Endodermal cell (in vitro differentiated cells): ENCODE results near the gene HEBP1. TPM values are rescaled to one million over a fixed set of nuclear protein-coding genes. Genes with fewer than 3 reads are reported as not detected.
A peak's percentile ranks its signal among the peaks of the same experiment; 100 is the strongest.

Experiments used
- DNase-seq: peaks from one replicate; pipeline ENCODE4 v3.0.0-alpha.2; 2017
- H3K27ac ChIP-seq: 2 replicates; pipeline ENCODE4 v1.5.1; 2013; ENCODE audit warnings: mild to moderate bottlenecking, low read depth, low read length, moderate library complexity
- H3K27me3 ChIP-seq: 2 replicates; pipeline ENCODE4 v1.6.1; 2013; ENCODE audit warnings: mild to moderate bottlenecking, low read length, moderate library complexity; ENCODE audit not compliant: insufficient read depth, control insufficient read depth, poor library complexity, severe bottlenecking
- H3K36me3 ChIP-seq: 2 replicates; pipeline ENCODE4 v1.7.0; 2013; ENCODE audit warnings: mild to moderate bottlenecking, low read length, moderate library complexity; ENCODE audit not compliant: control insufficient read depth, insufficient read depth
- H3K4me1 ChIP-seq: one replicate; pipeline ENCODE4 v1.7.0; 2013; ENCODE audit warnings: low read length; ENCODE audit not compliant: control insufficient read depth, insufficient read depth
- H3K4me3 ChIP-seq: 2 replicates; pipeline ENCODE4 v1.5.1; 2013; ENCODE audit warnings: mild to moderate bottlenecking, low read length, moderate library complexity
- H3K9ac ChIP-seq: 2 replicates; pipeline ENCODE4 v1.6.1; 2013; ENCODE audit warnings: mild to moderate bottlenecking, low read length, moderate library complexity; ENCODE audit not compliant: poor library complexity, severe bottlenecking; ENCODE audit errors: extremely low read depth
- H3K9me3 ChIP-seq: 2 replicates; pipeline ENCODE4 v1.6.1; 2013; ENCODE audit warnings: mild to moderate bottlenecking, low read length, moderate library complexity; ENCODE audit not compliant: control insufficient read depth
- H3K27ac Mint-ChIP-seq: 2 replicates; pipeline ENCODE4 v1.8.0; 2020; ENCODE audit warnings: mixed read lengths
- H3K27me3 Mint-ChIP-seq: 2 replicates; pipeline ENCODE4 v1.8.0; 2021; ENCODE audit warnings: mild to moderate bottlenecking, mixed read lengths; ENCODE audit not compliant: insufficient read depth
- H3K36me3 Mint-ChIP-seq: 2 replicates; pipeline ENCODE4 v1.8.0; 2020; ENCODE audit warnings: low read depth, mixed read lengths
- H3K4me1 Mint-ChIP-seq: 2 replicates; pipeline ENCODE4 v1.8.0; 2020; ENCODE audit warnings: mixed read lengths
- H3K4me3 Mint-ChIP-seq: 2 replicates; pipeline ENCODE4 v1.8.0; 2020; ENCODE audit warnings: mild to moderate bottlenecking, moderate library complexity, mixed read lengths
- H3K9me3 Mint-ChIP-seq: 2 replicates; pipeline ENCODE4 v1.8.0; 2020; ENCODE audit warnings: mild to moderate bottlenecking, mixed read lengths
- WGBS, 2 experiments: methylation state at CpG; one replicate each; pipeline versions ENCODE4 v1.1.5 to v1.1.7; 2013; ENCODE audit warnings: missing lambda C conversion rate in 2 of 2, mixed read lengths in 1 of 2; ENCODE audit not compliant: insufficient coverage in 1 of 2, insufficient read length in 1 of 2; 5-methylcytosine and 5-hydroxymethylcytosine counted together
- total RNA-seq, 2 donors: library from RNA; stranded (reverse); fragmentation: NEBNext Ultra II Directional in 1 of 2; extraction: Animal tissue kit (Norgen Biotek cat#: 25700) in 1 of 2; gene quantifications; 2 replicates in 1 of 2; 3 replicates in 1 of 2; pipeline ENCODE4 v1.2.1, GENCODE V29; 2021
- TF ChIP-seq, protein P1 (sequence below): fragments of 200-600 bp; sonication (generic); conservative IDR thresholded peaks from 2 replicates; pipeline ENCODE4 v1.5.0; 2021; ENCODE audit warnings: antibody characterized with exemption, mild to moderate bottlenecking

HEBP1 gene
- total RNA-seq, 2 donors from 2014 or later = 27.4 to 29.1 TPM

DNA sequence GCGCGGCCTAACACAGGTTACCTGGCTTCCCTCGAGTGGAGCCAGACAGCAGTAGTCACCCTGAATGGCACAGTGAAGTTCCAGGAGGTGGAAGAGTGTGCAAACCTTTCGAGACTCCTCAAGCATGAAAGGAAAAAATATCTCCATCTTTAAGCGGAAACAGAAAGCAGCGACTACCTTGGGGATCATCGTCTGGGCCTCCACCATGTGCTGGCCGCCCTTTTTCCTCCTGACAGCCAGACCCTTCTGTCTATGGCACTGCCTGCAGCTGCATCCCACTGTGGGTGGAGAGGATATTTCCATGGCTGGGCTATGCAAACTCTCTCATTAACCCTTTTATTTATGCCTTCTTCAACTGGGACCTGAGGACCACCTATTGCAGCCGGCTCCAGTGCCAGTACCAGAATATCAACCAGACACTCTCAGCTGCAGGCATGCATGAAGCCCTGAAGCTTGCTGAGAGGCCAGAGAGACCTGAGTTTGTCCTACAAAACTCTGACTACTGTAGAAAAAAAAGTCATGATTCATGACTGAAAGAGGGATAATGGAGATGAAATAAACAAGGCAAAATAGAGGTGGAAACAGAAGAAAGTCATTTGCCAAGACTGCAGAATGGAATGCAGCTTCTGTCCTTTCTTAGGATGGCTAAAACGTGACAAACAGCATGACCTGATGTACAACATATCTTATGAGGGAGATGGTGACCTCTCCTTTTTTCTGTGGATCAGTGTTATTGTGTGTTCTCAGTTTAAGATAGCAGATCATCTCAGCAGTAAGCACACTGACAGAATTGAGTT lies 2.4 kb upstream of the HEBP1 start:
- no peak overlapping the region for H3K27ac Mint-ChIP-seq
- WGBS, 2 experiments = 96 to 99% methylated on average over 9 to 10 of the region's 10 CpGs

DNA sequence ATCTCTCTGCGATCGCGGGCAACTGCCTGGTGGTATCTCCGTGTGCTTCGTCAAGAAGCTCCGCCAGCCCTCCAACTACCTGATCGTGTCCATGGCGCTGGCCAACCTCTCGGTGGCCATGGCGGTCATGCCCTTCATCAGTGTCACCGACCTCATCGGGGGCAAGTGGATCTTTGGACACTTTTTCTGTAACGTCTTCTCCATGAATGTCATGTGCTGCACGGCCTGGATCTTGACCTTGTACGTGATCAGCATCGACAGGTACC lies 1.6 kb upstream of the HEBP1 start:
- Histone ChIP-seq H3K27me3 (peaks cover 28% of the 10 kb centered on the region), H3K4me1 (peaks cover 4% of the 10 kb centered on the region), H3K36me3 (no peaks in the 10 kb centered on the region), H3K9ac (no peak overlapping the region), H3K4me3 (peak overlapping the region; percentile 69), H3K27ac (no peak overlapping the region), H3K9me3 (no peaks in the 10 kb centered on the region)
- Mint-ChIP-seq H3K27ac (no peak overlapping the region), H3K9me3 (no peaks in the 10 kb centered on the region), H3K4me1 (peaks cover 25% of the 10 kb centered on the region), H3K36me3 (no peaks in the 10 kb centered on the region), H3K4me3 (peak overlapping the region; percentile 82), H3K27me3 (peaks cover 53% of the 10 kb centered on the region)
- TF ChIP-seq, protein P1, sequence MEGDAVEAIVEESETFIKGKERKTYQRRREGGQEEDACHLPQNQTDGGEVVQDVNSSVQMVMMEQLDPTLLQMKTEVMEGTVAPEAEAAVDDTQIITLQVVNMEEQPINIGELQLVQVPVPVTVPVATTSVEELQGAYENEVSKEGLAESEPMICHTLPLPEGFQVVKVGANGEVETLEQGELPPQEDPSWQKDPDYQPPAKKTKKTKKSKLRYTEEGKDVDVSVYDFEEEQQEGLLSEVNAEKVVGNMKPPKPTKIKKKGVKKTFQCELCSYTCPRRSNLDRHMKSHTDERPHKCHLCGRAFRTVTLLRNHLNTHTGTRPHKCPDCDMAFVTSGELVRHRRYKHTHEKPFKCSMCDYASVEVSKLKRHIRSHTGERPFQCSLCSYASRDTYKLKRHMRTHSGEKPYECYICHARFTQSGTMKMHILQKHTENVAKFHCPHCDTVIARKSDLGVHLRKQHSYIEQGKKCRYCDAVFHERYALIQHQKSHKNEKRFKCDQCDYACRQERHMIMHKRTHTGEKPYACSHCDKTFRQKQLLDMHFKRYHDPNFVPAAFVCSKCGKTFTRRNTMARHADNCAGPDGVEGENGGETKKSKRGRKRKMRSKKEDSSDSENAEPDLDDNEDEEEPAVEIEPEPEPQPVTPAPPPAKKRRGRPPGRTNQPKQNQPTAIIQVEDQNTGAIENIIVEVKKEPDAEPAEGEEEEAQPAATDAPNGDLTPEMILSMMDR = no peak
- WGBS, 2 experiments = 62 to 73% methylated on average over 16 of the region's 16 CpGs
- no peak for DNase-seq

More for the DNA sequence above, 2.4 kb upstream of the HEBP1 start:
- no peaks in the 10 kb centered on the region for H3K9me3 Mint-ChIP-seq
- no peaks in the 10 kb centered on the region for H3K36me3 ChIP-seq
- TF ChIP-seq, protein P1 = no peak
- H3K36me3 Mint-ChIP-seq = no peaks in the 10 kb centered on the region
- H3K27me3 ChIP-seq = peaks cover 28% of the 10 kb centered on the region
- H3K27me3 Mint-ChIP-seq = peaks cover 52% of the 10 kb centered on the region
- H3K27ac ChIP-seq = no peak overlapping the region
- H3K4me1 ChIP-seq = peaks cover 4% of the 10 kb centered on the region
- no peak for DNase-seq
- H3K4me3 Mint-ChIP-seq = peak overlapping the region; percentile 82
- H3K9ac ChIP-seq = no peak overlapping the region
- peaks cover 20% of the 10 kb centered on the region for H3K4me1 Mint-ChIP-seq
- no peak overlapping the region for H3K4me3 ChIP-seq
- no peaks in the 10 kb centered on the region for H3K9me3 ChIP-seq

DNA sequence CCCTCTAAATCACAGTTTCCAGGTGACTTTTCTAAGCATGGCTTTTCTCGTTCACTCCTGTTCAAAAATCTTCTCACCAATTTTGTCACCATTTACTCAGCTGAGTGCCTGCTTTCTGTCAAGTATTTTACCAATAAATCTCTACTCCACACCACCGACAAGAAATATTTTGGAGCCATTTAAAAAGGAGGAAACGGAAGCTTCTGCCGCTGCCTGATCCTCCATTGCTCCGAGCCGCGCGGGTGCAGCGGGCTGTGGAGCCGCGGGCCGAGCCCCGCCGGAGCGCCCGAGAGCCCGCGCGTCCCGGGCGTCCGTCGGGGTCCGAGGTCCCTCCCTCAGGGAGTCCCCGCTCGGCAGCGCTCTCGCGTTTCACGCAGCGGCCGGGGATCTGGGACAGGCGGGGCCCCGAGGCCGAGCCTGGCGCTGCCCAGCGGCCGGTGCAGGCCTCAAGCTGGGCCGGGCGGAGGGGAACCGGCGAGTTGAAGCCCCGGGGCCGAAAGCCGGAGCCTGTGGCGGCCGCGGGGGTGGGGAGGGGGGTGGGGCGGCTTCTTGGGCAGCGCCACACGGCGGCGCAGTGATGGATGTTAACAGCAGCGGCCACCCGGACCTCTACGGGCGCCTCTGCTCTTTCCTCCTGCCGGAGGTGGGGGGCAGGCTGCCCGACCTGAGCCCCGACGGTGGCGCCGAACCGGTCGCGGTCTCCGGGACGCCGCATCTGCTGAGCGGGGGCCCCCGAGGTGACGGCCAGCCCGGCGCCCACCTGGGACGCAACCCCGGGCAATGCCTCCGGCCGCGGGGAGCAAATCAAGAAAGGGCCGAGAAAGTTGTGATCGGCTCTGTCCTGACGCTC lies 1.1 kb upstream of the HEBP1 start:
- peak; percentile 91 for DNase-seq
- peak overlapping the region; percentile 39 for H3K27ac ChIP-seq
- H3K4me3 ChIP-seq = peak overlapping the region; percentile 84
- Mint-ChIP-seq H3K4me1 (peaks cover 25% of the 10 kb centered on the region), H3K27ac (peak overlapping the region; percentile 65), H3K36me3 (no peaks in the 10 kb centered on the region), H3K27me3 (peaks cover 53% of the 10 kb centered on the region), H3K9me3 (no peaks in the 10 kb centered on the region), H3K4me3 (peak overlapping the region; percentile 82)
- TF ChIP-seq, protein P1 = peak; percentile 78
- WGBS, 2 experiments = 3 to 6% methylated on average over 20 to 81 of the region's 82 CpGs
- peaks cover 4% of the 10 kb centered on the region for H3K4me1 ChIP-seq
- H3K27me3 ChIP-seq = peaks cover 28% of the 10 kb centered on the region
- H3K9me3 ChIP-seq = no peaks in the 10 kb centered on the region
- H3K36me3 ChIP-seq = no peaks in the 10 kb centered on the region
- H3K9ac ChIP-seq = peak overlapping the region; percentile 13
